GM19438 (cell line): Measurements from ENCODE around the gene CAST.

ENCODE experiments used
- ATAC-seq: cut with Tn5 transposase; IDR thresholded peaks from one replicate; pipeline ENCODE4 v1.9.1; 2021; ENCODE audit warnings: low read depth; ENCODE audit not compliant: unreplicated experiment

The CAST gene

DNA sequence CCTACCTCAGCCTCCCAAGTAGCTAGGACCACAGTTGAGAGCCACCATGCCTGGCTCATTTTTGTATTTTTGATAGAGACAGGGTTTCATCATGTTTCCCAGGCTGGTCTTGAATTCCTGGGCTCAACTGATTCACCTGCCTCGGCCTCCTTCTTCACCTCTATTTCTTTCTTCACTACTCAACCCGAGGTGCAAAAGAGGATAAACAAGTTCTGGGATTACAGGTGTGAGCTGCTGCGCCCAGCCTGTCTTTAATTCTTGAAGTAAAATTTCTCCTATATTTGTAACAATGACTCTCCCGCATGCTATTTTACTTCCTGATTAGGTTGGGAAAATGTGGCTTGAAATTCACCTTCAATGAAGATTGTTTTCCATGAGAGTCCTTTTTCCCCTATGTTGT lies 46.4 kb downstream of the CAST start:
- no peak for ATAC-seq

GRCh38 chr5:96709152-96709821 lies 47.1 kb downstream of the CAST start:
- ATAC-seq = no peak

DNA sequence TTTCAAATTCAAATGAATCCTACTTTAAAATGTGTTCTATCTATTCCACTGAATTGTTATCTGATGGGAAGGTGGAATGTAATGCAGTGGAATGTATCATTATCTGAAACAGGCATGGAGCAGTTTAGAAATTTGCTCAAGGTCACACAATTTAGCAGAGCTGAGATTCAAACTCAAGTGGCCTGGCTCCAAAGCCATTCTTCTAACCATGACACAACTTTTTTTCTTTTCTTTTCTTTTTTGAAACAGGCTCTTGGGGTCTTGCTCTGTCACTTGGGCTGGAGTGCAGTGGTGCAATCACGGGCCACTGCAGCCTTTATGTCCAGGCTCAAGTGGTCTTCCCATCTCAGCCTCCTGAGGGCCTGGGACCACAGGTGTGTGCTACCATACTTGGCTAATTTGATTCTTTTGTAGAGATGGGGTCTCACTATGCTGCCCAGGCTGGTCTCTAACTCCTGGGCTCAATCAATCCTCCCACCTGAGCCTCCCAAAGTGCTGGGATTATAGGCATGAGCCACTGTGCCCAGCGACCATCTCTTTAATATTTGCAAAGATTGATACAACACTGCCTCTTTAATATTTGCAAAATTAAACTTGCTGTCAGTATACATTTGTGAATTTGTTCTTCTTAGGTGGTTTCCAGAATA lies 50.0 kb downstream of the CAST start:
- ATAC-seq = no peak

DNA sequence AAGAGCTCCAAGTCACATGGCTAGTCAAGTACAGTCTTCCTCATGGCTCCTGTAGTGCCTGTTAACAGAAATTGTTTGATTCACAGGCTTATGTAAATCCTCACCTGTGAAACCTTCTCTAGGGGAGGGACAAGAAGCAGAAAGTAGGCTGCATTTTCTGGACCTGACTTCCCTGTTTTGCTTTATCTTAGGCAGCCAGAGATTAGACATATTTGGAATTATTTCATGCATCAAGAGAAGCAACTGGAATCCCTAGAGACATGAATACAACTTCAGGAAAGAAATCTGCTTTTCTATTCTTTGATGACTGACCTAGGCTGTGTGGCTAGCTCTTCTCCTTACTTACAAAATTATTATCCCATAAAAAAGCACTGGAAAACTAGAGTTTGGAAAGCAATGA lies 52.3 kb downstream of the CAST start:
- ATAC-seq = no peak

DNA sequence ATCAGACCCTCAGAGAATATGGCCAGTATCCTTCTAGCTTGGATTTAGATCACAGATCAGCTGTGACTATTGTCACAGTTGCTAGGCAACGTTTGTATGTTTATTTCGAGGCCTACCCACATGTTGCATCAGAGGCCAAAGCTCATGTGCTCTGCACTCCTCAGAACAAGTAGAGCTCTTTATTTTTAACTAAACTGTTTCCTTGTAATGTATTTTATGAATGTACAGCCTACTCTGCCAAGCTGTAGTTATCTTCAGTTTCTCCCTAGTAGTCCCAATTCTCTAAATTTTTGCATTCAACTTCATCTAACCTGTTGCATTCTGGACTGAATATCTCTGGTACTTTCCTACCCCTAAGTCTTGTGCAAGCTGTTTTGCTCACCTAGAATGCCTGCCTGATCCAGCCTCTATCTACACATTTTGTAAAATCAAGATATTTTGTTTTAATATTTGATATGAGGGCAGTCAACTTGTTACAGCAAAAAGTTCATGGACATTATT lies 52.8 kb downstream of the CAST start:
- no peak for ATAC-seq

- ATAC-seq = peak; percentile 56
Observed at GRCh38 chr5:96716007-96716406, 53.8 kb downstream of the CAST start.

DNA sequence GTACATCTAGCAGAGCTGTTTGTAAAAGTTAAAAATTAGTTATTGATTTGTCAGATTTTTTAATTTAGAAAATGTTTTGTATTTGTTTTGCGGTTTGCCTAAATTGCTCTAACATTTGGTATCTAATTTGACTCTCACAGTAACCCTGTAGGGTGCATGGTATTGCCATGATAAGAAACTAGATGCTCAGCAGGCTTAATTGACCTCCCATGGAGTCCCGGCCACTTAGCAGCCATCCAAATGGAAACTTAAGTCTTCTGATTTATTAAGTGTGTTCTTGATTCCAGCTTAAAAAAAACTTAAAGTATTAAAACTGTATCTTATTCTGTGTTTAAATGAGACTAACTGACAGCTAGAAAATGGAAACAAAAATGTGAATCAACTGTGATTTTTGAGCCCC lies 54.5 kb downstream of the CAST start:
- no peak for ATAC-seq

DNA sequence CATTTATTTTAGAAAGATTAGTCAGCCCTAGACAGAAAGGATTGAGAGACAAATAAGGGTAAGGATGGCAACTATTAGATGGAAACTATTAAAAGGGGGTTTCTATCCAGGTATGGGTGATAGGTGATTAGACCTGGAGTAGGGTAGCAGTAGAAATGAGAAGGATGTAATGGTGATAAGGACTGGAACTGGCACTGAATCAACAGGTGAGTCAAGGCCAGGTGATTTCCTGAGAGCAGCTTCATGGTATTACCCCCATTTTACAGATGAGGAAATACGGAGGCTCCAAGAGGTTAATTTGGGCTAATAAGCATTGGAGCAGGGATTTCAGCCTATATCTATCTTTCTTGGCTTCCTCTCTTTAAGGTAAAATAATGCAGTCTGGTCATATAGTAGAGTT lies 55.7 kb downstream of the CAST start:
- ATAC-seq = no peak

- ATAC-seq = no peak
Observed at GRCh38 chr5:96718635-96719077, 56.5 kb downstream of the CAST start.

GRCh38 chr5:96720408-96720807 lies 58.2 kb downstream of the CAST start:
- ATAC-seq = no peak

DNA sequence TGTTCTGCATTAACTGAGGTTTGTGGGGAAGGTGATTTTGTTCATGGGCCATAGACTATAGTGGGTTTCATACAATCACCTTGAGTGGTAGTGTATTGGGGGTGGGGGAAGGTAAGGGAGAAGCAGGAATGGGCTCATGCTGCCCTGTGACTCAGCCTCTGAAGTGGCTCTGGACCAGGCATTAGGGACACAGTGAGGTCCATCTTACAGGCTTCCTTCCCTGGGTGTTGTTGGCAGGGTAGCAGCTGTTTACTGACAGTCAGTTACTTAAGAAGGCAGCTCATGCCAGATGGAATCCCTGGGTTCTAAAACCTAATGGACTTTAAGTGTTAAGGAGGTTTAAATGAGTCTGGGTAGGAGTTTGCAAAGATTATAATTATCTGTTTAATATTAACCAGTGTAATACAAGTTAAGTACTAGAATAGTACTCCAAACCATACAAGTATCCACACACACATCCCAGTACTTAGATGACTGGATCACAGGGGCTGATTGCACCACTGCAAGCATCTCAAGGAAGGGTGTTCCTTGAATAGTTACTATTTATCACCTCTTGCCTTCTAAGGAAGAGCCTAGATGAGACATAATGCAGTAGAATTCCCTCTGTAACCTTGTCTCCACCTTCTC lies 59.3 kb downstream of the CAST start:
- no peak for ATAC-seq

DNA sequence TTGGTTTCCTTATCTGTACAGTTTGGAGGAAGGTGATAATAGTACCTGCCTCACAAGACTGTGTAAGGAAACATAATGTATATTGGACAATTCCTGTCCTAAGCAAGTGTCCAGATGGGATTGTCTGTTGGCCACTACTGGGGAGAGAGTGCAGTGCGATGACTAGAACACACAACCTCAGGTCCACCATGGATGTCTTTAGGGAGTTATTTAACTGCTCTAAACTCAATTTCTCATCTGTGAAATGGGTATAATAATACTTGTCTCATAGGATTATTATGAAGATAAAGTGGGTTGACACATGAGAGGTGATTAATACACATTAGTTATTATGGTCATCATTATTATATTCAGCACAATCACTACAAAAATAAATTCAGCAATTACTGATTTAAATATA lies 63.1 kb downstream of the CAST start:
- ATAC-seq = no peak

GRCh38 chr5:96726802-96727201 lies 64.6 kb downstream of the CAST start:
- no peak for ATAC-seq

GRCh38 chr5:96729156-96729555 lies 67.0 kb downstream of the CAST start:
- ATAC-seq = no peak

DNA sequence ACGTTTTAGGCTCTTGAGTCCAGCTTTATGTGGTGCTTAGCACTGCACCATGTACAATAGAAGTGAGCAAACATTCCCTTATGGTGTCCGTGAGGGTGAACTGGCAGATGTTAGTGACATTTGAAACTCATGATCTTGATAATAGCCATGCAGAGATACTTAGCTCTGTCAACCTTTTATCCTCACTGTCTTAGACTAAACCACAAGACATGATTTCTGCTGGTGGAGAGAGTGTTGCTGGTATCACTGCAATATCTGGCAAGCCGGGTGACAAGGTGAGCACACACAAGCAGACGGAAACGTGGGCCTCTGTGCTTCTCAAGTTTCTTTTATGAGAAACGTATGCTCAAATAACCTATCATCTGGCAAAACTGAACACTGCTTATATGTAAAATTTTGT lies 68.4 kb downstream of the CAST start:
- ATAC-seq = no peak

GRCh38 chr5:96733771-96734500 lies 71.8 kb downstream of the CAST start:
- ATAC-seq = no peak

DNA sequence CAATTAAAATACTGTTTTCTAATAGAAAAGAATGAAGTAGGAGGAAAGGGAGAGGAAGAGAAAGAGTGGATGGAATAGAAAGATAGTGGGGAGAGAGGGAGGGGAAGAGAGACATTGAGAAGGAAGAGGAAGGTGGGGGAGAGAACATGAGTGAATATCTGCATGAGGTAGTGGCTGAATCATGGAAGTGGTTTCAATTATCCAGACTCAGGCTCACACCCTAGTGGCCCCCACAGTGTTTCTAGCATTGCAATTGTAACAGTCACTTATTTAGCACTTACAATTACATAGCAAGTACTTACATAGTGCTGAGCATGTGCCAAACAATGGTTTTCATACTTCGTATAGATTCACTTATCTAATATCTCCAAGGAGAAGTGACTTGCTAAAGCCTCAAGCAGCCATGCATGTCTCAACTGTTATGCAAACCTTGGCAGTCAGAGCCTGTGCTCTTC lies 72.7 kb downstream of the CAST start:
- ATAC-seq = no peak

GRCh38 chr5:96736937-96737336 lies 74.8 kb downstream of the CAST start:
- no peak for ATAC-seq

GRCh38 chr5:96741106-96741505 lies 78.9 kb downstream of the CAST start:
- ATAC-seq = no peak

DNA sequence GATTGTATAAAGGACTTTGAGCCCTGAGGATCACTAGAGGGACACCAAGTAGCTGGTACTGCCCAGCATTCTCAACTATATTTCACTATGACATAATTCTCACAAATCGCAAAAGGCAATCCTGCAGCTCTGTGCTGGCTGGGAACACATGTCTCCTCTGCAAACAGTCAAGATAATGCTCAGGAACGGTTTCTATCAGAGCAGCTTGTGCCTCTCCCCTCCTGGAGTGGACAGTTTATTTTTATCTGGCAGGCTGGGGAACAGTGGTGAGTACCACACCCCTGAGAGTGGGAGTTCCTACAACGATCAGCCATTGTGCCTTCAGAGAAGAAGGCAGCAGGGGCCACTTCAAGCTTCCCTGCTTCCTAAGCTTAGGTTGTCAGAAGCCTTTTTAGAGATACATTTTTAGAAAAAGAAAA lies 79.7 kb downstream of the CAST start:
- no peak for ATAC-seq

DNA sequence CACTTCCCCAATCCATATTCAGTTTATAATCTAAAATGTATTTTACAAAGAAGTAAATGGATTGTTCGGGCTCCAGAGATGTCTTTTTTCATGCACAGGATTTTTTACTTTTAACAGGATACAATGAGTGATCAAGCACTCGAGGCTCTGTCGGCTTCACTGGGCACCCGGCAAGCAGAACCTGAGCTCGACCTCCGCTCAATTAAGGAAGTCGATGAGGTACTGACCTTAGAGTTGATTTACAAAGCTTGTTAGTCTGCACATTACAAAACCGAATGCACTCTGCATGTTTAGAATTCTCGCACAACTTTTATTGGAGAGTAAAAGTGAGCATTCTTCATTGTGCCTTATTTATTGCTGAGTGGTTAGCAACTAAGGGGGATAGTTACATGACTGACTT lies 80.4 kb downstream of the CAST start:
- ATAC-seq = no peak
